Stimulated activated CD8-positive, alpha-beta memory T cell treated with anti-CD3 and anti-CD28 coated beads, Interleukin-15, amount 100 ng/mL, for 24 hours (primary cell): ENCODE data around the gene TTC9B.
"Not testable (repeated sequence)": the region's sequence is repeated elsewhere in the genome, so short reads cannot be mapped to it uniquely, and the experiment has no call there.

ENCODE experiments used
- DNase-seq: peaks from one replicate; pipeline ENCODE4 v3.0.0-alpha.2; 2020; ENCODE audit warnings: low read depth

Gene TTC9B

GRCh38 chr19:40214936-40215335, 3.2 kb downstream of the TTC9B start:
- no peak for DNase-seq

GRCh38 chr19:40213882-40214570, 4.2 kb downstream of the TTC9B start:
- DNase-seq: no peak

GRCh38 chr19:40213251-40213829, 4.8 kb downstream of the TTC9B start:
- DNase-seq: no peak

GRCh38 chr19:40210889-40211288, 7.3 kb downstream of the TTC9B start:
- DNase-seq: no peak

GRCh38 chr19:40208602-40209001, 9.6 kb downstream of the TTC9B start:
- DNase-seq: no peak

- DNase-seq: no peak
Measured at GRCh38 chr19:40205760-40206159, 12.4 kb downstream of the TTC9B start.

- DNase-seq: no peak
Measured at GRCh38 chr19:40204381-40204780, 13.8 kb downstream of the TTC9B start.

- DNase-seq: no peak
Measured at GRCh38 chr19:40200341-40201099, 17.7 kb downstream of the TTC9B start.

- DNase-seq: no peak
Measured at GRCh38 chr19:40198272-40198990, 19.8 kb downstream of the TTC9B start.

GRCh38 chr19:40193587-40193849, 24.7 kb downstream of the TTC9B start:
- no peak for DNase-seq

- no peak for DNase-seq
Measured at GRCh38 chr19:40192758-40193586, 25.2 kb downstream of the TTC9B start.

- no peak for DNase-seq
Measured at GRCh38 chr19:40191836-40192646, 26.1 kb downstream of the TTC9B start.

- peak; percentile 46 for DNase-seq
Measured at GRCh38 chr19:40190891-40191835, 27.0 kb downstream of the TTC9B start, which contains the start of gene MAP3K10. Gene MAP3K10, plus strand, starts transcription at chr19:40191426. Its CDS starts 606 bp downstream, at chr19:40192032.

GRCh38 chr19:40184273-40184672, 33.9 kb downstream of the TTC9B start:
- no peak for DNase-seq

- DNase-seq: no peak
Measured at GRCh38 chr19:40178756-40179155, 39.4 kb downstream of the TTC9B start.

GRCh38 chr19:40177286-40178070, 40.7 kb downstream of the TTC9B start:
- no peak for DNase-seq

- DNase-seq: no peak
Measured at GRCh38 chr19:40175820-40176219, 42.4 kb downstream of the TTC9B start.

- DNase-seq: no peak
Measured at GRCh38 chr19:40174092-40174491, 44.1 kb downstream of the TTC9B start.

GRCh38 chr19:40171293-40171692, 46.9 kb downstream of the TTC9B start:
- not testable (repeated sequence) for DNase-seq
